ENCODE data around the gene ACAT2.

The ACAT2 gene

GRCh38 chr6:159789377-159790148 is 27.7 kb downstream of the ACAT2 start, which contains the start of gene TCP1 (continued):
- TF ChIP-seq PATZ1 (tag by site-specific recombination; IDR thresholded peaks at IDR 0.05) (0 out of 2 replicates have a peak, but pooled peaks have one; percentile 68), ZNF596 (tag by site-specific recombination; IDR thresholded peaks at IDR 0.05) (0 out of 2 replicates have a peak, but pooled peaks have one; percentile 13), ZNF221 (tag by site-specific recombination; IDR thresholded peaks at IDR 0.05; ENCODE audit: borderline replicate concordance) (no peak), KLF8 (tag by site-specific recombination; IDR thresholded peaks at IDR 0.05) (peak; percentile 42), ELK4 (IDR thresholded peaks at IDR 0.05; ENCODE audit: borderline replicate concordance, low read depth, low read length) (0 out of 2 replicates have a peak, but pooled peaks have one; percentile 30), IKZF3 (tag by site-specific recombination; IDR thresholded peaks at IDR 0.05) (peak; percentile 52), ZNF701 (tag by site-specific recombination; IDR thresholded peaks at IDR 0.05) (no peak), KLF9 (tag by site-specific recombination; IDR thresholded peaks at IDR 0.05; ENCODE audit: low read depth) (peak; percentile 80), ZNF121 (tag by site-specific recombination; IDR thresholded peaks at IDR 0.05) (0 out of 2 replicates have a peak, but pooled peaks have one; percentile 26), KLF16 (tag by site-specific recombination; IDR thresholded peaks at IDR 0.05) (no peak; the same call in 1 of the 2 replicates), ZXDB (tag by site-specific recombination; IDR thresholded peaks at IDR 0.05) (peak; percentile 23), ZNF404 (tag by site-specific recombination; IDR thresholded peaks at IDR 0.05) (no peak), KLF1 (tag by site-specific recombination; IDR thresholded peaks at IDR 0.05) (peak; percentile 11; the same call in 1 of the 2 replicates), ZNF335 (tag by site-specific recombination; conservative IDR thresholded peaks at IDR 0.05) (peak; percentile 86), SP3 (tag by site-specific recombination; IDR thresholded peaks at IDR 0.05) (peak; percentile 89), ZBTB8A (tag by site-specific recombination; IDR thresholded peaks at IDR 0.05) (no peak), TRIM28 (IDR thresholded peaks at IDR 0.05; ENCODE audit: borderline replicate concordance, low read length) (no peak), ZNF555 (tag by site-specific recombination; conservative IDR thresholded peaks at IDR 0.05) (no peak), SP2 (tag by site-specific recombination; IDR thresholded peaks at IDR 0.05) (peak; percentile 98), PRDM1 (tag by site-specific recombination; IDR thresholded peaks at IDR 0.05) (no peak), ZNF366 (tag by site-specific recombination; conservative IDR thresholded peaks at IDR 0.05) (peak; percentile 75)
- TF ChIP-seq, protein P1, sequence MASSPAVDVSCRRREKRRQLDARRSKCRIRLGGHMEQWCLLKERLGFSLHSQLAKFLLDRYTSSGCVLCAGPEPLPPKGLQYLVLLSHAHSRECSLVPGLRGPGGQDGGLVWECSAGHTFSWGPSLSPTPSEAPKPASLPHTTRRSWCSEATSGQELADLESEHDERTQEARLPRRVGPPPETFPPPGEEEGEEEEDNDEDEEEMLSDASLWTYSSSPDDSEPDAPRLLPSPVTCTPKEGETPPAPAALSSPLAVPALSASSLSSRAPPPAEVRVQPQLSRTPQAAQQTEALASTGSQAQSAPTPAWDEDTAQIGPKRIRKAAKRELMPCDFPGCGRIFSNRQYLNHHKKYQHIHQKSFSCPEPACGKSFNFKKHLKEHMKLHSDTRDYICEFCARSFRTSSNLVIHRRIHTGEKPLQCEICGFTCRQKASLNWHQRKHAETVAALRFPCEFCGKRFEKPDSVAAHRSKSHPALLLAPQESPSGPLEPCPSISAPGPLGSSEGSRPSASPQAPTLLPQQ (tag by site-specific recombination; IDR thresholded peaks at IDR 0.05) = 0 out of 2 replicates have a peak, but pooled peaks have one; percentile 41
- TF ChIP-seq, protein P2, sequence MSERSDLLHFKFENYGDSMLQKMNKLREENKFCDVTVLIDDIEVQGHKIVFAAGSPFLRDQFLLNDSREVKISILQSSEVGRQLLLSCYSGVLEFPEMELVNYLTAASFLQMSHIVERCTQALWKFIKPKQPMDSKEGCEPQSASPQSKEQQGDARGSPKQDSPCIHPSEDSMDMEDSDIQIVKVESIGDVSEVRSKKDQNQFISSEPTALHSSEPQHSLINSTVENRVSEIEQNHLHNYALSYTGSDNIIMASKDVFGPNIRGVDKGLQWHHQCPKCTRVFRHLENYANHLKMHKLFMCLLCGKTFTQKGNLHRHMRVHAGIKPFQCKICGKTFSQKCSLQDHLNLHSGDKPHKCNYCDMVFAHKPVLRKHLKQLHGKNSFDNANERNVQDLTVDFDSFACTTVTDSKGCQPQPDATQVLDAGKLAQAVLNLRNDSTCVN (tag by site-specific recombination; optimal IDR thresholded peaks at IDR 0.05) = peak; percentile 52
- TF ChIP-seq, protein P3, sequence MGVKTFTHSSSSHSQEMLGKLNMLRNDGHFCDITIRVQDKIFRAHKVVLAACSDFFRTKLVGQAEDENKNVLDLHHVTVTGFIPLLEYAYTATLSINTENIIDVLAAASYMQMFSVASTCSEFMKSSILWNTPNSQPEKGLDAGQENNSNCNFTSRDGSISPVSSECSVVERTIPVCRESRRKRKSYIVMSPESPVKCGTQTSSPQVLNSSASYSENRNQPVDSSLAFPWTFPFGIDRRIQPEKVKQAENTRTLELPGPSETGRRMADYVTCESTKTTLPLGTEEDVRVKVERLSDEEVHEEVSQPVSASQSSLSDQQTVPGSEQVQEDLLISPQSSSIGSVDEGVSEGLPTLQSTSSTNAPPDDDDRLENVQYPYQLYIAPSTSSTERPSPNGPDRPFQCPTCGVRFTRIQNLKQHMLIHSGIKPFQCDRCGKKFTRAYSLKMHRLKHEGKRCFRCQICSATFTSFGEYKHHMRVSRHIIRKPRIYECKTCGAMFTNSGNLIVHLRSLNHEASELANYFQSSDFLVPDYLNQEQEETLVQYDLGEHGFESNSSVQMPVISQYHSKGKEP (tag by site-specific recombination; IDR thresholded peaks at IDR 0.05) = no peak
